ENCODE data around the gene FOXP1.

GRCh38 chr3:71582036-71582611, 1.4 kb downstream of the FOXP1 start:
- no peak for TF ChIP-seq CTCF (IDR thresholded peaks at IDR 0.05)
- TF ChIP-seq EZH2phosphoT487 (IDR thresholded peaks at IDR 0.05) = no peak

Data from neural progenitor cell (in vitro differentiated cells).